Measurements from ENCODE around the gene PDIA5.

DNA sequence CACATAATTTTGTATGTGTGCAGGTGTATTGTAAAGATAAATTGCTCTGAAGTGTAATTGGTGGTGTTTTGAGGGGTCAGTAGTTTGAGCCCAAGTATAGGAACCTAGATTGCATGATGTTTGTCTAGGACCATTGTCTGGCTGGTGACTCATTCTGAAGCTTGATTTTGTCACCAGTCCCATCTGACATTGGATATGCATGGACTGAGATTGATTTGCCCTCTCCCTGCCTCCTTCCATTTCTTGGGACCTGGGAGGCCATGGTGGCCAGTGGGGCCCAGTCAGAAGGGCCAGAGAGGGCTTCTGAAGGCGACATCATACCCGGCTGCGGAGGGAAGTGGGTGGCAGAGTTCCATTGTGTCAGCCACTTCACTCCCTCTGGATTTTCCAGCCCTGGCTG lies 62.3 kb downstream of the PDIA5 start:
- TF ChIP-seq, protein P1, sequence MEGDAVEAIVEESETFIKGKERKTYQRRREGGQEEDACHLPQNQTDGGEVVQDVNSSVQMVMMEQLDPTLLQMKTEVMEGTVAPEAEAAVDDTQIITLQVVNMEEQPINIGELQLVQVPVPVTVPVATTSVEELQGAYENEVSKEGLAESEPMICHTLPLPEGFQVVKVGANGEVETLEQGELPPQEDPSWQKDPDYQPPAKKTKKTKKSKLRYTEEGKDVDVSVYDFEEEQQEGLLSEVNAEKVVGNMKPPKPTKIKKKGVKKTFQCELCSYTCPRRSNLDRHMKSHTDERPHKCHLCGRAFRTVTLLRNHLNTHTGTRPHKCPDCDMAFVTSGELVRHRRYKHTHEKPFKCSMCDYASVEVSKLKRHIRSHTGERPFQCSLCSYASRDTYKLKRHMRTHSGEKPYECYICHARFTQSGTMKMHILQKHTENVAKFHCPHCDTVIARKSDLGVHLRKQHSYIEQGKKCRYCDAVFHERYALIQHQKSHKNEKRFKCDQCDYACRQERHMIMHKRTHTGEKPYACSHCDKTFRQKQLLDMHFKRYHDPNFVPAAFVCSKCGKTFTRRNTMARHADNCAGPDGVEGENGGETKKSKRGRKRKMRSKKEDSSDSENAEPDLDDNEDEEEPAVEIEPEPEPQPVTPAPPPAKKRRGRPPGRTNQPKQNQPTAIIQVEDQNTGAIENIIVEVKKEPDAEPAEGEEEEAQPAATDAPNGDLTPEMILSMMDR (IDR thresholded peaks at IDR 0.05), result no peak
- no peak for TF ChIP-seq POLR2A (IDR thresholded peaks at IDR 0.05)

All from esophagus squamous epithelium (tissue), 4 donors.